B cell (primary cell): ENCODE data around the gene SPSB1. TPM values are rescaled to one million over a fixed set of nuclear protein-coding genes. Genes with fewer than 3 reads are reported as not detected.

Experiments
- ATAC-seq: fragments of 200-7000 bp; cut with Tn5 transposase; one replicate; pipeline ENCODE4 v1.10.0; 2021; ENCODE audit warnings: low read depth, mild to moderate bottlenecking, moderate number of reproducible peaks, moderate library complexity
- CTCF ChIA-PET: fragments of 350-600 bp; sonication (Branson Sonifier 250); formaldehyde crosslinking; loops from one replicate; lab custom pipeline; 2021; ENCODE audit warnings: antibody characterized with exemption, inconsistent platforms; lab: Charles Lee
- POLR2A ChIA-PET: fragments of 350-600 bp; sonication (Branson Sonifier 250); formaldehyde crosslinking; loops from one replicate; lab custom pipeline; 2021; ENCODE audit warnings: antibody characterized with exemption; lab: Charles Lee
- DNase-seq: peaks from one replicate; pipeline ENCODE4 v3.0.0; 2013
- H2AFZ ChIP-seq: 2 replicates; pipeline ENCODE4 v1.6.1; 2012; ENCODE audit warnings: mild to moderate bottlenecking, low read depth, low read length; ENCODE audit not compliant: insufficient read depth, poor library complexity, severe bottlenecking
- H3K27ac ChIP-seq, 2 donors: 1 replicate in 1 of 2; 2 replicates in 1 of 2; pipeline ENCODE4 v1.5.1; 2012 to 2013; ENCODE audit warnings: low read length in 2 of 2, mild to moderate bottlenecking in 2 of 2, moderate library complexity in 1 of 2
- H3K27me3 ChIP-seq, 4 experiments: fragments of 200-600 bp in 1 of 4; sonication (generic) in 1 of 4; replicated peaks in 1 of 4; 1 replicate in 2 of 4; 2 replicates in 2 of 4; pipeline versions ENCODE4 v1.6.1 to v1.7.0; 2013 to 2016; ENCODE audit warnings: low read length in 3 of 4, mild to moderate bottlenecking in 2 of 4, mixed read lengths in 1 of 4, moderate library complexity in 1 of 4; ENCODE audit not compliant: insufficient read depth in 4 of 4, control insufficient read depth in 3 of 4; ENCODE audit errors: control extremely low read depth in 1 of 4
- H3K36me3 ChIP-seq, 2 experiments: replicated peaks in 1 of 2; 1 replicate in 1 of 2; 2 replicates in 1 of 2; pipeline versions ENCODE4 v1.6.1 to v1.7.1; 2013; ENCODE audit warnings: low read length in 1 of 2; ENCODE audit not compliant: insufficient read depth in 2 of 2, control insufficient read depth in 1 of 2; ENCODE audit errors: control extremely low read depth in 1 of 2, extremely low read depth in 1 of 2
- H3K4me1 ChIP-seq, 2 donors: fragments of 200-600 bp in 1 of 2; sonication (generic) in 1 of 2; 1 replicate in 1 of 2; 2 replicates in 1 of 2; pipeline versions ENCODE4 v1.5.1 to v1.6.1; 2013 to 2017; ENCODE audit warnings: low read length in 2 of 2; ENCODE audit not compliant: control insufficient read depth in 2 of 2, insufficient read depth in 2 of 2
- H3K4me2 ChIP-seq: replicated peaks from 2 replicates; pipeline ENCODE3; 2012; ENCODE audit warnings: mild to moderate bottlenecking, low read depth, low read length; ENCODE audit not compliant: poor library complexity, severe bottlenecking
- H3K4me3 ChIP-seq, 5 experiments: fragments of 200-600 bp in 1 of 5; sonication (generic) in 1 of 5; 1 replicate in 3 of 5; 2 replicates in 2 of 5; pipeline versions ENCODE4 v1.5.1 to v1.7.0; 2011 to 2016; ENCODE audit warnings: low read length in 4 of 5, mild to moderate bottlenecking in 4 of 5, low read depth in 2 of 5, control low read depth in 1 of 5, moderate library complexity in 1 of 5; ENCODE audit not compliant: insufficient read depth in 1 of 5; ENCODE audit errors: control extremely low read depth in 1 of 5, extremely low read depth in 1 of 5
- H3K79me2 ChIP-seq: fragments of 200-600 bp; sonication (generic); one replicate; pipeline ENCODE4 v1.6.0; 2016; ENCODE audit warnings: low read length; ENCODE audit not compliant: control insufficient read depth, insufficient read depth
- H3K9ac ChIP-seq: fragments of 200-600 bp; sonication (generic); 2 replicates; pipeline ENCODE4 v1.6.1; 2017; ENCODE audit warnings: mild to moderate bottlenecking, low read length, moderate library complexity
- H3K9me3 ChIP-seq, 3 donors: one replicate each; pipeline versions ENCODE4 v1.6.1 to v1.7.1; 2013; ENCODE audit warnings: low read length in 2 of 3; ENCODE audit not compliant: control insufficient read depth in 2 of 3, insufficient read depth in 1 of 3; ENCODE audit errors: control extremely low read depth in 1 of 3
- H4K20me1 ChIP-seq: 2 replicates; pipeline ENCODE4 v1.6.0; 2012; ENCODE audit warnings: mild to moderate bottlenecking, low read length; ENCODE audit not compliant: insufficient read depth, control insufficient read depth, poor library complexity, severe bottlenecking
- H3K27ac Mint-ChIP-seq: one replicate; pipeline ENCODE4 v1.8.0; 2021; ENCODE audit warnings: mixed read lengths
- H3K27me3 Mint-ChIP-seq: one replicate; pipeline ENCODE4 v1.8.0; 2021; ENCODE audit warnings: mixed read lengths
- H3K4me1 Mint-ChIP-seq: one replicate; pipeline ENCODE4 v1.8.0; 2021; ENCODE audit warnings: mixed read lengths
- H3K4me3 Mint-ChIP-seq: one replicate; pipeline ENCODE4 v1.8.0; 2021; ENCODE audit warnings: mixed read lengths
- H3K9me3 Mint-ChIP-seq: one replicate; pipeline ENCODE4 v1.8.0; 2022; ENCODE audit warnings: mixed read lengths; ENCODE audit not compliant: insufficient read depth
- EZH2 ChIP-seq: IDR thresholded peaks from 2 replicates; pipeline ENCODE4 v1.6.1; 2012; ENCODE audit warnings: borderline replicate concordance, low read depth, mild to moderate bottlenecking, moderate library complexity, low read length; ENCODE audit not compliant: insufficient read depth, poor library complexity, severe bottlenecking
- WGBS: methylation state at CpG from one replicate; pipeline ENCODE4 v1.1.5; 2013; ENCODE audit warnings: missing lambda C conversion rate; ENCODE audit not compliant: insufficient coverage; 5-methylcytosine and 5-hydroxymethylcytosine counted together
- intact Hi-C: fragments of 100-400 bp; cut with micrococcal nuclease; formaldehyde crosslinking; loops from one replicate; pipeline ENCODE4 v1.10.0; 2022
- polyA plus RNA-seq: library from polyadenylated mRNA; depleted of rRNA; stranded (reverse); fragments of >200 nt; gene quantifications from 2 replicates; pipeline ENCODE4 v1.2.3, GENCODE V29; 2012
- total RNA-seq, 2 donors: library from RNA; stranded (reverse); fragments of 120-200 nt in 1 of 2; gene quantifications; 1 replicate in 1 of 2; 2 replicates in 1 of 2; pipeline versions ENCODE4 v1.2.3 to v1.2.4, GENCODE V29; 2013 to 2022
- TF ChIP-seq, protein P1 (sequence below): fragments of 200-600 bp; IDR thresholded peaks from one replicate; pipeline ENCODE4 v1.8.0; 2022; ENCODE audit warnings: antibody characterized with exemption, mild to moderate bottlenecking

SPSB1 gene
- total and polyA plus RNA-seq, 2 donors (not counting 1 experiment from before 2014, with no cell fraction given) = 1.7 to 9.4 TPM

DNA sequence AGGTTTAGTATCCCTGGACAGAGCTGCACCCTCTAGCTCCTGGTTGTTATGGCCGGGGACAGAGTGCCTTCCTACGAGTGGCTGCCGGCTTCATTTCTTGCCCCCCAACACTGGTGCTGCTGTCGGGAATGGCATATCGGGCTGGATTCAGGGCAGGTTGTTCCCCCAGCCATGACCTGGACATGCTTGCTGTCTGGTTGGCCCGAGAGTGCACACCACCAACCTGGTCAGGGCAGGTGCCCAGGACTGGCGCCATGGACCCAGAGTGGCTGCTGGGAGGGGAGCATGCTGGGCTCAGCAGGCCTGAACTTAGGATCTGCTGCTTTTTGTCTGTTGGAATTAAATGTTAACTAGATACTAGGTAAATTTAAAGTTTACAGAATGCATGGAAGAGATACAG is 36.4 kb upstream of the SPSB1 start:
- H3K27ac Mint-ChIP-seq = no peak overlapping the region
- H3K27me3 Mint-ChIP-seq = no peaks in the 10 kb centered on the region
- no peaks in the 10 kb centered on the region for H3K9me3 Mint-ChIP-seq
- no peak overlapping the region for H3K4me2 ChIP-seq
- no peak overlapping the region for H3K9ac ChIP-seq
- ChIA-PET POLR2A (no interaction called here), CTCF (no interaction called here)
- H3K4me1 ChIP-seq = no peaks in the 10 kb centered on the region
- peaks cover 4% of the 10 kb centered on the region for H3K4me1 Mint-ChIP-seq
- H3K4me3 Mint-ChIP-seq = no peak overlapping the region
- WGBS = 100% methylated on average over 7 of the region's 7 CpGs
- ATAC-seq (no peak), DNase-seq (no peak)
- H3K79me2 ChIP-seq = peaks cover 24% of the 10 kb centered on the region
- H3K9me3 ChIP-seq = peaks cover 0 to 2% (median 0%) of the 10 kb centered on the region in 3 donors
- H4K20me1 ChIP-seq = peaks cover 8% of the 10 kb centered on the region
- H3K36me3 ChIP-seq = peaks cover 7 to 23% of the 10 kb centered on the region in 2 experiments
- H2AFZ ChIP-seq = no peak overlapping the region
- H3K4me3 ChIP-seq = no peak overlapping the region
- no peak for TF ChIP-seq EZH2
- TF ChIP-seq, protein P1, sequence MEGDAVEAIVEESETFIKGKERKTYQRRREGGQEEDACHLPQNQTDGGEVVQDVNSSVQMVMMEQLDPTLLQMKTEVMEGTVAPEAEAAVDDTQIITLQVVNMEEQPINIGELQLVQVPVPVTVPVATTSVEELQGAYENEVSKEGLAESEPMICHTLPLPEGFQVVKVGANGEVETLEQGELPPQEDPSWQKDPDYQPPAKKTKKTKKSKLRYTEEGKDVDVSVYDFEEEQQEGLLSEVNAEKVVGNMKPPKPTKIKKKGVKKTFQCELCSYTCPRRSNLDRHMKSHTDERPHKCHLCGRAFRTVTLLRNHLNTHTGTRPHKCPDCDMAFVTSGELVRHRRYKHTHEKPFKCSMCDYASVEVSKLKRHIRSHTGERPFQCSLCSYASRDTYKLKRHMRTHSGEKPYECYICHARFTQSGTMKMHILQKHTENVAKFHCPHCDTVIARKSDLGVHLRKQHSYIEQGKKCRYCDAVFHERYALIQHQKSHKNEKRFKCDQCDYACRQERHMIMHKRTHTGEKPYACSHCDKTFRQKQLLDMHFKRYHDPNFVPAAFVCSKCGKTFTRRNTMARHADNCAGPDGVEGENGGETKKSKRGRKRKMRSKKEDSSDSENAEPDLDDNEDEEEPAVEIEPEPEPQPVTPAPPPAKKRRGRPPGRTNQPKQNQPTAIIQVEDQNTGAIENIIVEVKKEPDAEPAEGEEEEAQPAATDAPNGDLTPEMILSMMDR = no peak
- no peaks in the 10 kb centered on the region for H3K27me3 ChIP-seq
- H3K27ac ChIP-seq = no peak overlapping the region
- intact Hi-C loops = no loop called here

- no peak overlapping the region for H3K27ac ChIP-seq
- no peaks in the 10 kb centered on the region for H3K4me1 ChIP-seq
- 95% methylated on average over 22 of the region's 22 CpGs for WGBS
- no peaks in the 10 kb centered on the region for H3K27me3 ChIP-seq
- peaks cover 25% of the 10 kb centered on the region for H3K79me2 ChIP-seq
- peaks cover 5 to 28% of the 10 kb centered on the region in 2 experiments for H3K36me3 ChIP-seq
- no peaks in the 10 kb centered on the region for H3K27me3 Mint-ChIP-seq
- peaks cover 0 to 2% (median 0%) of the 10 kb centered on the region in 3 donors for H3K9me3 ChIP-seq
- CTCF ChIA-PET = no interaction called here
- no peak overlapping the region for H3K27ac Mint-ChIP-seq
- H2AFZ ChIP-seq = no peak overlapping the region
- no peak overlapping the region for H3K9ac ChIP-seq
- peaks cover 6% of the 10 kb centered on the region for H4K20me1 ChIP-seq
- no peak for ATAC-seq
- peaks cover 4% of the 10 kb centered on the region for H3K4me1 Mint-ChIP-seq
- H3K4me3 Mint-ChIP-seq = no peak overlapping the region
- POLR2A ChIA-PET = no interaction called here
- TF ChIP-seq, protein P1 = no peak
- TF ChIP-seq EZH2 = no peak
- no peak overlapping the region for H3K4me3 ChIP-seq
- H3K4me2 ChIP-seq = no peak overlapping the region
- DNase-seq = no peak
- H3K9me3 Mint-ChIP-seq = no peaks in the 10 kb centered on the region
- intact Hi-C loops = no loop called here
Observed at GRCh38 chr1:9257851-9258250, 34.8 kb upstream of the SPSB1 start.
